Nephron (organoid): ENCODE measurements around the gene PDYN.

Experiments
- H3K27ac Mint-ChIP-seq, 3 experiments: 2 replicates each; pipeline ENCODE4 v1.8.0; 2020; ENCODE audit warnings: mixed read lengths in 3 of 3, mild to moderate bottlenecking in 2 of 3, moderate library complexity in 1 of 3
- H3K27me3 Mint-ChIP-seq: 2 replicates; pipeline ENCODE4 v1.8.0; 2021; ENCODE audit warnings: low read depth, mild to moderate bottlenecking, moderate library complexity, mixed read lengths
- H3K36me3 Mint-ChIP-seq: 2 replicates; pipeline ENCODE4 v1.8.0; 2020; ENCODE audit warnings: low read depth, mixed read lengths
- H3K4me1 Mint-ChIP-seq: 2 replicates; pipeline ENCODE4 v1.8.0; 2020; ENCODE audit warnings: mixed read lengths
- H3K4me3 Mint-ChIP-seq, 3 experiments: 2 replicates each; pipeline ENCODE4 v1.8.0; 2020; ENCODE audit warnings: mild to moderate bottlenecking in 3 of 3, mixed read lengths in 3 of 3, moderate library complexity in 2 of 3
- H3K9me3 Mint-ChIP-seq: 2 replicates; pipeline ENCODE4 v1.8.0; 2020; ENCODE audit warnings: mixed read lengths
- CTCF ChIP-seq, 3 experiments: fragments of 200-600 bp; sonication (generic); IDR thresholded peaks; one replicate each; pipeline ENCODE4 v1.5.0; 2021; ENCODE audit warnings: antibody characterized with exemption in 3 of 3; ENCODE audit not compliant: unreplicated experiment in 3 of 3

The PDYN gene

DNA sequence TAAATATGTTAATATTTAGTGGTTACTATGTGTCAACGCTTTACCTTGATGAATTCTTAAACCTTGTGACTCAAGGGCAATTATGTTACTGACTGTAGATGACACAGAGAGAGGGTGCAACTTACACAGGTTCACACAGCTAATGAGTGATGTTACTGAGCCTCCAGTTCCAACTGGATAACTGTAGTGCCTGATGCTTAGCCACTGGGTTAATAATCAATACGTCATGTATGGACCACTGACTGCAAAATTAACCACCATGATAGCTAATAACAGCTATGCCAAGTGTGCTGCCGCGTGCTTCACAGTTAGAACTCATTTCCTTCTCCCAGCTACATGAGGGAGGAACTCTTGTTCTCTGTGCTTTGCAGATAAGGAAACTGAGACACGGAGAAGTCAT is 53.3 kb downstream of the PDYN start:
- H3K36me3 Mint-ChIP-seq, result peaks cover 4% of the 10 kb centered on the region
- H3K4me3 Mint-ChIP-seq, result no peak overlapping the region
- no peak overlapping the region for H3K27ac Mint-ChIP-seq
- H3K9me3 Mint-ChIP-seq, result no peaks in the 10 kb centered on the region
- H3K4me1 Mint-ChIP-seq, result peaks cover 68% of the 10 kb centered on the region
- TF ChIP-seq CTCF (IDR thresholded peaks at IDR 0.05; ENCODE audit: unreplicated experiment in 3 of 3), result no peak
- peaks cover 45% of the 10 kb centered on the region for H3K27me3 Mint-ChIP-seq

DNA sequence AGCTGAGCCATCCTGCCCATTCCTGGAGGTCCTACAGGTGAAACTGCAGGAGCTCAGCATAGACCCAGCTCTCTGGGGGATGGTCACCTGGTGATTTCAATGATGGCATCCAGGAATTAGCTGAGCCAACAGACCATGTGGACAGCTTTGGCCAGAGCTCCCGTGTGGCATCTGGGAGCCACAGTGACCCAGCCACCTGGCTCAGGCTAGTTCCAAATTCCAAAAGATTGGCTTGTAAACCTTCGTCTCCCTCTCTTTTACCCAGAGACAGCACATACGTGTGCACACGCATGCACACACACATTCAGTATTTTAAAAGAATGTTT is 54.6 kb downstream of the PDYN start:
- no peak overlapping the region for H3K4me3 Mint-ChIP-seq
- peaks cover 4% of the 10 kb centered on the region for H3K36me3 Mint-ChIP-seq
- H3K27ac Mint-ChIP-seq, result no peak overlapping the region
- H3K4me1 Mint-ChIP-seq, result peaks cover 73% of the 10 kb centered on the region
- H3K27me3 Mint-ChIP-seq, result peaks cover 41% of the 10 kb centered on the region
- no peaks in the 10 kb centered on the region for H3K9me3 Mint-ChIP-seq
- no peak for TF ChIP-seq CTCF (IDR thresholded peaks at IDR 0.05; ENCODE audit: unreplicated experiment in 3 of 3)

- no peaks in the 10 kb centered on the region for H3K9me3 Mint-ChIP-seq
- peaks cover 76% of the 10 kb centered on the region for H3K4me1 Mint-ChIP-seq
- H3K27me3 Mint-ChIP-seq, result peaks cover 38% of the 10 kb centered on the region
- H3K36me3 Mint-ChIP-seq, result peaks cover 4% of the 10 kb centered on the region
- TF ChIP-seq CTCF (IDR thresholded peaks at IDR 0.05; ENCODE audit: unreplicated experiment in 3 of 3), result no peak
- no peak overlapping the region for H3K27ac Mint-ChIP-seq
- H3K4me3 Mint-ChIP-seq, result no peak overlapping the region
These were observed 55.2 kb downstream of the PDYN start for GRCh38 chr20:1938464-1939269.

DNA sequence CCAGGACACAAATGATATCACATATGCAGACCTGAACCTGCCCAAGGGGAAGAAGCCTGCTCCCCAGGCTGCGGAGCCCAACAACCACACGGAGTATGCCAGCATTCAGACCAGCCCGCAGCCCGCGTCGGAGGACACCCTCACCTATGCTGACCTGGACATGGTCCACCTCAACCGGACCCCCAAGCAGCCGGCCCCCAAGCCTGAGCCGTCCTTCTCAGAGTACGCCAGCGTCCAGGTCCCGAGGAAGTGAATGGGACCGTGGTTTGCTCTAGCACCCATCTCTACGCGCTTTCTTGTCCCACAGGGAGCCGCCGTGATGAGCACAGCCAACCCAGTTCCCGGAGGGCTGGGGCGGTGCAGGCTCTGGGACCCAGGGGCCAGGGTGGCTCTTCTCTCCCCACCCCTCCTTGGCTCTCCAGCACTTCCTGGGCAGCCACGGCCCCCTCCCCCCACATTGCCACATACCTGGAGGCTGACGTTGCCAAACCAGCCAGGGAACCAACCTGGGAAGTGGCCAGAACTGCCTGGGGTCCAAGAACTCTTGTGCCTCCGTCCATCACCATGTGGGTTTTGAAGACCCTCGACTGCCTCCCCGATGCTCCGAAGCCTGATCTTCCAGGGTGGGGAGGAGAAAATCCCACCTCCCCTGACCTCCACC is 56.4 kb downstream of the PDYN start:
- H3K9me3 Mint-ChIP-seq, result no peaks in the 10 kb centered on the region
- peaks cover 27% of the 10 kb centered on the region for H3K27me3 Mint-ChIP-seq
- no peak for TF ChIP-seq CTCF (IDR thresholded peaks at IDR 0.05; ENCODE audit: unreplicated experiment in 3 of 3)
- H3K36me3 Mint-ChIP-seq, result peaks cover 4% of the 10 kb centered on the region
- H3K4me3 Mint-ChIP-seq, result no peak overlapping the region
- no peak overlapping the region for H3K27ac Mint-ChIP-seq
- H3K4me1 Mint-ChIP-seq, result peaks cover 69% of the 10 kb centered on the region

GRCh38 chr20:1935696-1936366 is 58.0 kb downstream of the PDYN start:
- Mint-ChIP-seq H3K4me3 (no peak overlapping the region), H3K36me3 (peaks cover 4% of the 10 kb centered on the region), H3K4me1 (peaks cover 65% of the 10 kb centered on the region), H3K9me3 (no peaks in the 10 kb centered on the region), H3K27me3 (peaks cover 18% of the 10 kb centered on the region), H3K27ac (peak overlapping the region in 1 of 3 experiments; percentile 9)
- no peak for TF ChIP-seq CTCF (IDR thresholded peaks at IDR 0.05; ENCODE audit: unreplicated experiment in 3 of 3)
